ENCODE results near the gene CACNG3. TPM values are rescaled to one million over a fixed set of nuclear protein-coding genes. Genes with fewer than 3 reads are reported as not detected.

Gene CACNG3
- total RNA-seq, 1 donor from 2014 or later: not detected

DNA sequence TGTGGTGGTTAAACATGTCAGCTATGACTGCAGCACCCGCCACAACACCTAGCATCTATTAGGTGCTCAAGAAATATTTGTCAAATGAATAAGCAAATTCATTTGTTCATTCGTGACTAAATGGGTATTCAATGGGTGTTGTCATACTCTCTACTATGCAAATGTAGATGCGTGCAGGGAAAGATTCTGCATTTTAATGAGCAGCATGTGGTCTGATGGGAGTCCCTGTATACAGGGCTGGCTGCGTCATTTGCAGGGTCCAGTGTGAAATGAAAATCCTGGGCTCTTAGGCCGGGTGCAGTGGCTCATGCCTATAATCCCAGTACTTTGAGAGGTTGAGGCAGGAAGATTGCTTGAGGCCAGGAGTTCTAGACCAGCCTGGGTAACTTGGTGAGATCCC is 97.5 kb downstream of the CACNG3 start:
- TF ChIP-seq, protein P1, sequence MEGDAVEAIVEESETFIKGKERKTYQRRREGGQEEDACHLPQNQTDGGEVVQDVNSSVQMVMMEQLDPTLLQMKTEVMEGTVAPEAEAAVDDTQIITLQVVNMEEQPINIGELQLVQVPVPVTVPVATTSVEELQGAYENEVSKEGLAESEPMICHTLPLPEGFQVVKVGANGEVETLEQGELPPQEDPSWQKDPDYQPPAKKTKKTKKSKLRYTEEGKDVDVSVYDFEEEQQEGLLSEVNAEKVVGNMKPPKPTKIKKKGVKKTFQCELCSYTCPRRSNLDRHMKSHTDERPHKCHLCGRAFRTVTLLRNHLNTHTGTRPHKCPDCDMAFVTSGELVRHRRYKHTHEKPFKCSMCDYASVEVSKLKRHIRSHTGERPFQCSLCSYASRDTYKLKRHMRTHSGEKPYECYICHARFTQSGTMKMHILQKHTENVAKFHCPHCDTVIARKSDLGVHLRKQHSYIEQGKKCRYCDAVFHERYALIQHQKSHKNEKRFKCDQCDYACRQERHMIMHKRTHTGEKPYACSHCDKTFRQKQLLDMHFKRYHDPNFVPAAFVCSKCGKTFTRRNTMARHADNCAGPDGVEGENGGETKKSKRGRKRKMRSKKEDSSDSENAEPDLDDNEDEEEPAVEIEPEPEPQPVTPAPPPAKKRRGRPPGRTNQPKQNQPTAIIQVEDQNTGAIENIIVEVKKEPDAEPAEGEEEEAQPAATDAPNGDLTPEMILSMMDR (conservative IDR thresholded peaks at IDR 0.05; ENCODE audit: low read depth, low read length): no peak
- no peak for DNase-seq (ENCODE audit: low read depth)

DNA sequence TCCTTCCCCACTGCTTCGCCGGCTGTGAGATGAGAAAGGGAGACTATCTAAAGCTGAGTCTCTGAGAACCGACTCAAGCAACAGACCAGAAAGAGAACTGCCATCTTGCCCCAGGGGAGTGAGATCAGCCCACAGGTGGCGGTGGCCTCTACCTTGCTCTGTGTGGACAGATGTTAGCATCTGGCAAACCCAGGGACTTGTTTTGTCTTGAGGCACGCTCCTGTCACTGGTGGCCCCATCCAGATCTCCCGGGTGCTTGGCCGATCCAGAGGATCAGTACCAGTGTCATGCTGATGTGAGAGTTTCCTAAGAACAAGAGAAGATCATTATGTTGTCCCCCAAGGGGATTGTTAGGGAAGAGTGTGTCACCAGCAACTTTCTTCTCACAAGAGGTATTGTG is 101.4 kb downstream of the CACNG3 start:
- no peak overlapping the region for H3K4me3 ChIP-seq (ENCODE audit: low read depth, low read length)
- DNase-seq (ENCODE audit: low read depth): no peak
- TF ChIP-seq, protein P1 (conservative IDR thresholded peaks at IDR 0.05; ENCODE audit: low read depth, low read length): no peak

More for the DNA sequence above, 97.5 kb downstream of the CACNG3 start:
- H3K4me3 ChIP-seq (ENCODE audit: low read depth, low read length): no peak overlapping the region

DNA sequence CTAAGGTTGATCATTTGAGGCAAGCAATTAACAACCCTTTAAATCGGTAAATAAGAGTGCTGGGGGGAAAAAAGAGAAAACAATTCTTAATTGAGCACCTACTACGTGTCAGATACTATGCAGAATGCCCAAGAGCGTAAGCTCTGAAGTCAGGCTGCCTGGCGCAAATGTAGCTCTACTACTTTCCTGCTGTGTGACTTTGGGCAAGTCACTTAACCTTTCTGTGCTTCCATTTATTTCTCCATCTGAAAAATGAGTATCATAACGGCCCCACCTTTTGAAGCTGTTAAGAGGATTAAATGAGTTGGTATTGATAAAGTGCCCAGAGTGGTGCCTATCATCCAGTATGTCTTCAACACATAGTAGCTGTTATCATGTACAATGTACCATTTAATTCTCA is 102.0 kb downstream of the CACNG3 start:
- TF ChIP-seq, protein P1 (conservative IDR thresholded peaks at IDR 0.05; ENCODE audit: low read depth, low read length): no peak
- DNase-seq (ENCODE audit: low read depth): no peak
- no peak overlapping the region for H3K4me3 ChIP-seq (ENCODE audit: low read depth, low read length)

DNA sequence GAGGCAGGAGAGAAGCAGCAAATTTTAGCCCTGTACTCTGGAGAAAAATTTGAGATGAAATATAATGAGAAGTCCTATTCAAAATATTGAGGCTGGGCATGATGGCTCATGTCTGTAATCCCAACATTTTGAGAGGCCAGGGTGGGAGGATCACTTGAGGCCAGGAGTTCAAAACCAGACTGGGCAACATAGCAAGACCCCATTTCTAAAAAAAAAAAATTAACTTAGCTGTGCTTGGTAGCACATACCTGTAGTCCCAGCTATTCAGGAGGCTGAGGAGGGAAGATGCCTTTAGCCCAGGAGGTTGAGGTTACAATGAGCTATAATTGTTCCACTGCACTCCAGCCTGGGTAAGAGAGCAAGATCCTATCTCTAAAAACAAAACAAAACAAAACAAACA is 103.4 kb downstream of the CACNG3 start:
- H3K4me3 ChIP-seq (ENCODE audit: low read depth, low read length): no peak overlapping the region
- no peak for DNase-seq (ENCODE audit: low read depth)
- TF ChIP-seq, protein P1 (conservative IDR thresholded peaks at IDR 0.05; ENCODE audit: low read depth, low read length): no peak

DNA sequence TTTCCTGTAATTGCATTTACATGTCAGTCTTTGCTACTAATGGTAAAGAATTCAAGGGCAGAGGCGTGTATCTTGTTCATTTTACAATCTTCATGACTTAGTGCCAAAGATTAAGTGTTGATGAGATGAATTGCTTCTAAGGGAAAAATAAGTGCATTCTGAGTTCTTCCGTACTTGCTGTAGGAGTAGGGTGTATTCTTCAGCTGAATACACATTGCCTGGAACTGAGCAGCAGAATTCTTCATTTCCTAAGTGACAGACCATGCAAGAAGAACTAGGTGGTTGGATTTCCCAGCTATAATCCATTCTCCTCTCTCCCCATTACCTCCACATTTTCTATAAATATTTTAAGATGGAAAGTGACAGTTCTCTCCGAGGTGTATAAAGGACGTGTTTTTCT is 104.8 kb downstream of the CACNG3 start:
- no peak overlapping the region for H3K4me3 ChIP-seq (ENCODE audit: low read depth, low read length)
- DNase-seq (ENCODE audit: low read depth): no peak
- TF ChIP-seq, protein P1 (conservative IDR thresholded peaks at IDR 0.05; ENCODE audit: low read depth, low read length): no peak

DNA sequence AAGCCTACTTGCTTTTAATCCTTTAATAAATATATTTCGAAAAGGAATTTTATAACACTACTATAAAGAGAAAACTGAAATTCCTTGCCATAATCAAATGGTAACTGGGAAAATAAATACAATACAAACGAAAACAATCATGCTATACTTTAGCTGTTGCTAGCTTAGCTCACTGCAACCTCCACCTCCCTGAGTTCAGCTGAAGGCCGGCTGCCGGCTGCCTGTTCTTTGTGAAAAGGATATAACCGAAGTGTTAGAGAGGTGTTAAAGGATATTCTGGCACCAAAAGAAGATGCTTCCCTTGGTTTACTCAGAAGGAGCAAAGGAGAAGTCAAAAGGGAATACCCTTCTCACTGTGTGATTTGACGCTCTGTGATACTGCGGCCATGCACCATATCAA is 108.5 kb downstream of the CACNG3 start:
- TF ChIP-seq, protein P1 (conservative IDR thresholded peaks at IDR 0.05; ENCODE audit: low read depth, low read length): no peak
- no peak for DNase-seq (ENCODE audit: low read depth)
- no peak overlapping the region for H3K4me3 ChIP-seq (ENCODE audit: low read depth, low read length)

DNA sequence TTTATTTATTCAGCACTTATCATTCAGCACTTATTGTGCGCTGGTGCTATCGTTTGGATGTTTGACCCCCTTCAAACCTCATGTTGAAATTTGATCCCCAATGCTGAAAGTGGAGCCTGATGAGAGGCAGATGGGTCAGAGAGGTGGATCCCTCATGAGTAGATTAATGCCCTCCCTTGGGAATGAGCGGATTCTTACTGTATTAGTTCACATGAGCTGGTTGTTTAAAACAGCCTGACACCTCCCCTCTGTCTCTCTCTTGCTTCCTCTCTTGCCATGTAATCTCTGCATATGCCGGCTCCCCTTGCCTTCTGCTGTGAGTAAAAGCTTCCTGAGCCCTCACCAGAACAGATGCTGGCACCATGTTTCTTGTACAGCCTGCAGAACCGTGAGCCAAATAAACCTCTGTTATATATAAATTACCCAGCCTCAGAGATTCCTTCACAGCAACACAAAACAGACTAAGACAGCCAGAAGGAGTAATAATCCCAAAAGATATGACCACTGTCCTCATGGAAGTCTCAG is 111.1 kb downstream of the CACNG3 start:
- no peak for DNase-seq (ENCODE audit: low read depth)
- TF ChIP-seq, protein P1 (conservative IDR thresholded peaks at IDR 0.05; ENCODE audit: low read depth, low read length): no peak
- no peak overlapping the region for H3K4me3 ChIP-seq (ENCODE audit: low read depth, low read length)

Measured in epithelial cell of proximal tubule (primary cell).